G401 (cell line): ENCODE measurements around the gene NUMBL. TPM values are rescaled to one million over a fixed set of nuclear protein-coding genes. Genes with fewer than 3 reads are reported as not detected.
"Not testable (repeated sequence)": the region's sequence is repeated elsewhere in the genome, so short reads cannot be mapped to it uniquely, and the experiment has no call there.

ENCODE experiments used
- DNase-seq: peaks from one replicate; pipeline ENCODE4 v3.0.0-alpha.2; 2015; ENCODE audit warnings: low spot score
- in situ Hi-C: cut with HindIII; loops from 2 replicates; pipeline ENCODE4 v1.10.0; 2016; ENCODE audit warnings: low sequenced_read_pairs, mixed read lengths
- total RNA-seq: library from RNA; depleted of rRNA; stranded (reverse); fragments of >200 nt; shearing (Covaris generic); gene quantifications from 2 replicates; pipeline ENCODE4 v1.2.3, GENCODE V29; 2014

The NUMBL gene
- total RNA-seq, 1 experiment from 2014 or later, result 25.1 TPM

DNA sequence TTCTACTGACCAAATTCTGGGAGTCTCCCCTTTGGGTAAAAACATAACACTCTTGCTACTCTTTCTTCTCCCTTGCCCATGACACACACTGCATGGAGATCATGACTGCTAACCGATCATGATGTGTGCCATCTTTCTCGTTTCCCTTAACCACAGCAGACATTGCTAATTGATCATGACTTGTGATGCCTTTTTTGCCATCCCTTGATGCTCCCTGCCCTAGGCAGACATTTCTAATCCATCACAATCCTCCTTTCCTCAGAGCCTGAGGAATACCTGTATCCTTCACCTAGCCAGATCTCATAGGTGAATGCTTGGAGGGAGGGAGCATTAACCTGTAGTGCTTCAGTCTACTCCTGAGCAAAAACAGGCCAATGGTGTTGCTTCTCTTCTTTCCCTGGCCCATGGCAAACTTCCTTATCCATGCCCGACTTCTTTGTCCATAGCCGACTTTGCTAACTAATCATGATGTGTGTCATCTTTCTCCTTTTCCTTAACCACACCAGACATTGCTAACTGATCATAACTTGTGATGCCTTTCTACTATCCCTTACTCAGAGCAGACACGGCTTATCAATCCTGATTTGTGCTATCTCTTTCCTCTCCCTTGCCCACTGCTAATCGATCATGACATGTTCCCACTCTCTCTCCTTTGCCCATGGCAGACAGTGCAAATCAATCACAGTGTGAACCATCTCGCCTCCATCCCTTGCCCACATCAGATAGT is 17.7 kb downstream of the NUMBL start:
- no peak for DNase-seq
- in situ Hi-C loops, result no loop called here

GRCh38 chr19:40672038-40672437 is 18.4 kb downstream of the NUMBL start:
- in situ Hi-C loops, result no loop called here

DNA sequence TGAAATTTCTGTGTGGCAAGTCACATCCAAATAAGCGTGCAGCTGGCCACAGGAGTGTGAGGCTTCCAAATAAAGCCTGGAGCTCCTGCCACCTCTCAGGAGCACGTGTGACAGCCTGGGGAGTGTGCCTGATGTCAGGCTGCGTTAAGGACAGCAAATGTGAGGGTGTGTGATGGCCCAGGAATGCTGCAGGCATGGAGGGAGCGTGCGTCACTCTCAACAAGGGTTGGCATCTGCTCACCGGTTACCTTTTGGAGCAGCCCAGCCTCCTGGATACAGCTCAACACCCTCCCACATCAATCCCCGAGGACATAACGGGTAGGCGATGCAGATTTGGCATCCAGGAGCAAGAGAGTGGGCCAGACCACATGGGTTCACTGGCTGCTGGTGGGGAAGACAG is 19.0 kb downstream of the NUMBL start:
- DNase-seq, result peak; percentile 86
- in situ Hi-C loops, result no loop called here

More at GRCh38 chr19:40672038-40672437, 18.4 kb downstream of the NUMBL start:
- no peak for DNase-seq

- DNase-seq, result no peak
- in situ Hi-C loops, result no loop called here
Observed at GRCh38 chr19:40668991-40669614, 21.3 kb downstream of the NUMBL start.

GRCh38 chr19:40667602-40668001 is 22.8 kb downstream of the NUMBL start:
- in situ Hi-C loops, result no loop called here
- no peak for DNase-seq

DNA sequence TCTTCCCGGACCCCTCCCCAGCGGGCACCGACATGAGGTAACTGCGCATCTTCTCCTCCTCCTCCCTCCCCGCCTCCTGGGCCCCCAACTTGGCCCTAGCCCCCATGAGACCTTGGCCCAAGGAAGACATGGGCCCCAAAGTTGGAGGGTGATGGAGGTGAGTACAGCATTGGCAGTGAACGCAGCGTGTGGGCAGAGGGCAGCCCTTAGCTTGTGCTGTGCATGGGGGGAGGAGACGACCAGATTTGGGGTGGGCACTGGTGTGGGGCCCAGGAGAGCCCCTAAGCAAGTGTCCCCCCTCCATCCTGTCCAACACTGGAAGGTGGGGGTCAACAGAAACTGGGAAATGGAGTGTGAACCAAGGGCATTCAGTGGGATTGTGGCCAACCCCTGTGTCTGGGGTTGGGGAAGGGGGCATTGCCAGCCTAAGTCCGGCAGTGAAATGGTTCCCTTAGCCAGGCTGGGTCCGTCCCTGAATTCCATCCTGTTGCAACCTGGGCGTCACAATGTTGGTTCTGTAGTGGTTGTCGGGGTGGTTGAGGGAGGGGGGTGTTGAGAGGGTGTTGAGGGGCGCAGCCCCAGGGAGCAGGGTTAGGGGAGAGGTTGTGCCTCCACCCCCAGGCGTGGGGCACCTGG is 23.5 kb downstream of the NUMBL start:
- DNase-seq, result no peak
- in situ Hi-C loops, result no loop called here

GRCh38 chr19:40663695-40664692 is 26.5 kb downstream of the NUMBL start:
- no peak for DNase-seq
- in situ Hi-C loops, result no loop called here

- DNase-seq, result peak; percentile 85
- in situ Hi-C loops, result no loop called here
Observed at GRCh38 chr19:40662925-40663694, 27.3 kb downstream of the NUMBL start.

- in situ Hi-C loops, result no loop called here
- no peak for DNase-seq
Observed at GRCh38 chr19:40661616-40662015, 28.8 kb downstream of the NUMBL start.

GRCh38 chr19:40659566-40659965 is 30.9 kb downstream of the NUMBL start:
- no peak for DNase-seq
- in situ Hi-C loops, result no loop called here

GRCh38 chr19:40659116-40659515 is 31.3 kb downstream of the NUMBL start:
- in situ Hi-C loops, result no loop called here
- no peak for DNase-seq

GRCh38 chr19:40658031-40658430 is 32.4 kb downstream of the NUMBL start:
- DNase-seq, result no peak
- in situ Hi-C loops, result no loop called here

GRCh38 chr19:40655684-40656083 is 34.8 kb downstream of the NUMBL start:
- DNase-seq, in situ Hi-C loops: not testable (repeated sequence)

DNA sequence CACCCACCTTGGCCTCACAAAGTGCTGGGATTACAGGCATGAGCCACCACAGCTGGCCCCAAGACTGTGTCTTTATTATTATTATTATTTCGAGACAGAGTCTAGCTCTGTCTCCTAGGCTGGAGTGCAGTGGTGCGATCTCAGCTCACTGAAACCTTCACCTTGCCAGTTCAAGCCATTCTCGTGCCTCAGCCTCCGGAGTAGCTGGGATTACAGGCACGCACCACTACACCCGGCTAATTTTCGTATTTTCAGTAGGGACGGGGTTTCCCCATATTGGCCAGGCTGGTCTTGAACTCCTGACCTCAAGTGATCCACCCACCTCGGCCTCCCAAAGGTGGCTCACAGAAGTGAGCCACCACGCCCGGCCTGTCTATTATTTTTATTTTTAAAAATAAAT is 38.1 kb downstream of the NUMBL start:
- not testable (repeated sequence) for DNase-seq

DNA sequence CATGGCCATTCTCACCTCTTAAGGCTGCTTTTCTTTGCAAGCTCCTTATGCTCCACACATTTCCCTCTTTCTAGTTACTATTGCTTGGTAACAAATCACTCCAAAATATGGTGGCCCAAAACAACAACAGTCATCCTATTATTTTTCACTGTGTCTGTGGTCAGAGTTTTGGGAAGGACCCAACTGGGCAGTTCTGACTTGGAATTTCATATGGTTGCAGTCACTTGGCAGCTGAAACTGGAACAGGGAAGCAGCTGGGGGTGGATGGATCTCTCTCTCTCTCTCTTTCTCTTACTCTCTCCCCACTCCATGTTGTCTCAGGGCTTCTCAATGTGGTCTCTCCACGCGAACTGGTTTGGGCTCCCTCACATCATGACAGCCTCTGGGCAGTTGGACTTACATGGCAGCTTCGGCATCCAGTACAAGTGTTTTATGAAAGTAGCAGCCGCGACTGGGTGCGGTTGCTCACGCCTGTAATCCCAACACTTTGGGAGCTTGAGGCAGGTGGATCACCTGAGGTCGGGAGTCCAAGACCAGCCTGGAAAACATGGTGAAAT is 39.6 kb downstream of the NUMBL start:
- in situ Hi-C loops, result no loop called here

More for the DNA sequence above, 38.1 kb downstream of the NUMBL start:
- in situ Hi-C loops, result not testable (repeated sequence)

GRCh38 chr19:40649903-40650675 is 40.4 kb downstream of the NUMBL start:
- in situ Hi-C loops, DNase-seq: not testable (repeated sequence)

More for the DNA sequence above, 39.6 kb downstream of the NUMBL start:
- DNase-seq, result no peak

GRCh38 chr19:40646743-40647254 is 43.7 kb downstream of the NUMBL start:
- DNase-seq, result no peak
- in situ Hi-C loops, result no loop called here
